HG03175 (cell line): ENCODE results near the gene PKP4.

ENCODE experiments used
- ATAC-seq: cut with Tn5 transposase; IDR thresholded peaks from one replicate; pipeline ENCODE4 v1.9.1; 2021; ENCODE audit warnings: mild to moderate bottlenecking, moderate library complexity; ENCODE audit not compliant: unreplicated experiment

The PKP4 gene

DNA sequence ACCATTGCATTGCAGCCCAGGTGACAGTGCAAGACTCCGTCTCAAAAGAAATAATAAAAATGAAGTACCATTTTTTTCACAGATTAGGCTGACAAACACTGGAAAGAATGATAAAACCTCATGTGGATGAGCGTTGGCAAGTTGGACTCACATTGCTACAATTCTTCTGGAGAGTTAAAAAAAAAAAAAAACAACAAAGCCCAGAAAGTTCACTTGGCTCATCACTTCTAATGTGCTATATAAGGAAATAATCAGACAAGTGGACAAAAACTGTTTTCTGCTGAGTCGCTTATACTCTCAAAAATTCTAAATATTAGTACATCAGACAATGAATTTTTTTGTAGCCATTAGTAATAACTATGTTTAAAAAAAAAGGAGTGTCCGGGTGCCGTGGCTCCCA, 38.4 kb downstream of the PKP4 start:
- no peak for ATAC-seq

DNA sequence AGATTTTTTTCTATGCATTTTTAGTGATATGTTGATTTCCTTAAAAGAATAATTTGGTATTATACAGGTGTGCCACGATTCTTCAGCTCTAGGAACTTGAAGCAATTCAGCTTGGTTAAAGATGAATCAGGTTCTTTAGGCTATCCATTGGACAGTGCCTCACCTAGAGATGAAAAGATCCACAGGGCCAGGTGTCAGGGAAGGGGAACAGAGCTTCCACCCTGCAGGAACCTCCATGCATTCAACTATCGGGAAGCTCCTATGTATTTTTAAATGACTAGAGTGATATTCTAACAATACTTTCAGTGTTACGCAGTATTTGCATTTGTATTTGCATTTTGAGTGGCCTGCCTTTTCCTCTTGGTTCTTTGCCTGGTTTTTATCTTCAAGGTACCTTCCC, 40.2 kb downstream of the PKP4 start:
- no peak for ATAC-seq

DNA sequence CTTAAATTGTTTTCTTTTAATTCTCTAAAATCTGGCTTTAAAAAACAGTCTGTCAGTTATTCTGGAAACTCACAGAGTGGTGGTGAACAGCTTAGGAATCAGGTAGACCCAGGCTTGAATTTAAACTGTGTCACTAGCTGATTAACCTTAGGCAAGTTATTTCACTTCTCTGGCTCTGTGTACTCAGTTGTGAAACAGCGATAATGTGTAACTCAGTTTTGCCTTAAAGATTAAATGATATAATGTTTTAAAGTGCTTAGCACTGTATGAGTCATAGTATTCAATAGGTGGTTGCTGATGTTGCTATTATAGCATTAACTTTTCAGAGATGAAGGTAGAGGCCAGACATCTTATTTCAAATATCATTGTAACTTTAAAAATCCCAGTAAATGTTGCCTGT, 40.7 kb downstream of the PKP4 start:
- ATAC-seq: no peak

DNA sequence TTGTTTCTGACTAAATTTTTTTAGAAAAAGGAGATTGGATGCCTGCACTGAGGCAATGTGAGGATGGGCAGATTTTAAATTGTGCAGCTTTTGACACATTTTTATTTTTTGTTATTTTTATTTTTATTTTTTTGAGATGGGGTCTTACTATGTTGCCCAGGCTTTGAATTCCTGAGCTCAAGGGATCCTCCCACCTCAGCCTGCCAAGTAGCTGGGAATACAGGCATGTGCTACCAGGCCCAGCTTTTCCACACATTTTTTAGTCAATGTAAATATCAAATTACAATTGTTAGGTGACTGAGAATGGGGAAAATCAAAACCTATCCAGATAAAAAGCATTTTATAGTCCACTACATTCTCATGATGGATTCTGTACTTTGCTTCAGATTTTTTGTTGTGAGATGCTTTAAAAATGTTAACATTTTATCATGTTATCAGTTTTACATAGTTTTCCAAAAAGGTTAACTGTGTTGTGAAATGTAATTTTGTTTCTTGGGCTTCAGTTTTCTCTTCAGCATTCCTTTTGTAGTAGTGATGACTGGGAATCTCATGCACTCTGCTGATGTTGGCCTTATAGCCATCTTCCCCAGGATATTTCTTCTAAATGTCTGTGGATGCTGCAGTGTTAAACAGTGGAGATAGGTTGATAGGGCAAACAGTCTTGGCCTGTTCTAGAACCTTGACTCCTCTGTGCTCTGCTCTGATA, 41.4 kb downstream of the PKP4 start:
- ATAC-seq: no peak

DNA sequence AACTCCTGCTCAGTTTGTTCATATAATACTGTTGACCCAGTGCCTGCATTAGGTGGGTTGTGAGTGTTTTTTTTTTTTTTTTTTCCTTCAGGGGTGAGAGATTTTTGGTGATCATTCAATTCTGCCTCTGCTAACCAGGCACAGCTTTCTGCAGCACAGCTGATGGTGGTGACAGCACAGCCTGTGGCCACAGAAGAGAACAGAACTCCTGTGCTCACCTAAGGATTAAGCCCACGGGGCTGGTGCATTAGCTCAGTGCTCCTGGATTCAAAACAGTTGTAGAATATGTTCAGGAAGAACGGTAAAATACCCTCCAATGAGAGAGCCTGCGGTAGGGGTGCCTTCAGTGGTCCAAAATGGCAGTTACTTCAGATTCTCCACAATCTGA, 42.0 kb downstream of the PKP4 start:
- ATAC-seq: no peak

DNA sequence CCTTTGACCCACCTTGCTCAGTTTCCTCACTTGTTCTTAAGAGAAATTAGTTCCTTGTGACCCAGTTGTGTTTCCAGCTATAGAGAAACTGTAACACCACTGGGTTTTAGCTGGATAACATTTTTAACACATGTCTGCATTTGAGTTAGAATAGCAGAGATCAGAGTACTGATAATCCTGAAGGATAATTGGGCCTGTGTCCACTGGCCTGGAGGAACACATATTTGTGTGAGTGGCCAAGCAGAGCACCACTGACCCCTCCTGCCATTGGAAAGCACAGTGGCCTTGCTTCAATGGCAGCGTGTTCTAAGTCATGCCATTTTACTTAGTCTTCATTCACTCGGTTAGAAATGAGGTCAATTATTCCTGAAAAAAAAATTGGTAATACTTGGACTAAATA, 42.6 kb downstream of the PKP4 start:
- no peak for ATAC-seq

DNA sequence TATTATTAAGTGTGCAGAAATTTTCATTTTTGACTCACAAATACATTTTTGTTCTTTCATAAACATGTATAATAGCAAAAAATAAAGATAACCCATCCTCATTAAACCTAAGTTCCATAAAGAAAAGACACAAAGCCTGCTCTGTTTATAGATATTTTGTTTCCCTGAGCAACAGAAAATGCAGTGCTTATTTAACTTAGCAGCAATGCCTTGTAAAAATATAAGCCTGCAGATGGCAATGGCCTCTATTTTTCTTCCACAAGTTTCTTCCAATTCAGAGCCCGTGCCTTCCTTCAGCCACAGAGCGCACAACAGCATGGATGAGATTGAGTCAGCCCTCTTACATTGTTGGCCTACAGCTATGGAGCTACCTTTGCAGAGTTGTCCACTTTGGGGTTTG, 43.6 kb downstream of the PKP4 start:
- ATAC-seq: no peak

DNA sequence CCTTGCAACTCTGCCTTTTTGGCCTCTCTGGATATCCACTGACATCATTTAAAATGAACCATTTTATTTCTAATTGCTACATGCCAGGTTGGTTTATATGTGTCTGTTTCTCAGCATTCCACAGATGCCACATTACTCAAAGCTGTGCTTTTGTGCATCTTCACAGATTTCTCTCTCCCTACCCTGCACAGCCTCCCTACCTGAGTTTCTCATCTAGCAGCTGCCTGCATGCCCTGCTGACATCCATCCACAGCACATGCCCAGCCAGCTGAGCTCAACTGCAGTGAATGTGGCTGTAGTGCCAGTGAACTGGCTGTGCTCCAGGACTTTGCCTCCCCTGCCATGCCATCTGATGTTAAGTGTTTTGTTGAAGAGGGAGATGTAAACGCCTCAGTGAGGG, 44.5 kb downstream of the PKP4 start:
- no peak for ATAC-seq

DNA sequence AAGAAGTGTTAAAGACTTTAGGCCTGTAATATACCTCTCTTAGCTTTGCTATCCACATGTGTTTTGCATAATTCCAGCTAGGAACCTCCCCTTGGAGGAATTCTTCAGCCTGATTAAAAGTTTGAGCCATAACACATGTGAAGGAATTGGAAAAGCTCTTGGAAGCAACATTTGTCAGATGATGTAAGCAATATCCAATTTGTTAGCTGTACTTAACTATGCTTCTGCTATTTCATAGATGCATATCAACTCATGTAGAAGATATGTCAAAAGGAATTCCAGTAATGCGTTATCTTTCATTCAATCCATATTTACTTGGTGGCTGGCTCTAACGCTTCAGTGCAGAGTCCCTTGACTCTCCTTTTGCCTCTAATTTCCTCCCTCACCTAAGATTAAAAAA, 46.2 kb downstream of the PKP4 start:
- no peak for ATAC-seq

DNA sequence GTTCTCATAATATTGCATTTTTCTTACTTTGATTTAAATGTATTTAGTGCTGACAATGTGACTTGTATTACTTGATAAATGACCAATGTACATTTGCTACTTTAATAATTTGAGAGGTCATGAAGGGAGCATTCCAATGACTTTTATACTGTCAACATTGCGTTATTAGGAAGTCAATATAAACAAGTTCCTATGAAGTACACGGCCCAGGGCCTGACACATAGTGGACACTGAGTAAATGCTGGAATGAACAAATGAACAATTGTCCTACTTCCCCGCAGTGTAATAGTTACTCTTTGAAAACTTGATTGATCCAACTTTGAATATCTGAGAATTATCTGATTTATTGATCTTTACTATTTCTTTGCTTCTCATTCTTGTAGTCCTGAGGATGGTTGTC, 47.3 kb downstream of the PKP4 start:
- ATAC-seq: no peak

DNA sequence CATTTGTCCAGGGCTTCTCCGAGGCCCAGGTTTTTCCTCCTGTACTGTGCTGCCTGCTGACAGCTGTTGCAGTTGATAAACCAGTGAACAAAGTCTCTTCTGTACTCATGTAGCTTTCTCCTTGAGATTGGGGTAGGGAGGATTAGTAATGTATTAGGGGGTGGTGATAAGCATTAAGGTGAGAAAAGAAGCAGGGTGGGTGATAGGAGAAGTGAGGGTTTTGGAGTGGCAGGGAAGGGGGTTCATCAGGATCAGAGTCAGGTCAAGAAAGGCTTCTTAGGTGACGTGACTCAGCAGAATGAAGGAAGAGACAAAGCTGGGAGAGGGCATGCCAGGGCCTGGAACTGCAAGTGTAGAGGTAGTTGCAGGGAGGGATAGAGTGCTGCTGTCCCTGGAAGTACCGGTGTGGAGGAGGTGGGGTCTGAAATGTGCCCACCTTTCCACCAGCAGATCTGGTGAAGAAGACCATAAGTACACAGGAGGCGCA, 48.7 kb downstream of the PKP4 start:
- no peak for ATAC-seq

DNA sequence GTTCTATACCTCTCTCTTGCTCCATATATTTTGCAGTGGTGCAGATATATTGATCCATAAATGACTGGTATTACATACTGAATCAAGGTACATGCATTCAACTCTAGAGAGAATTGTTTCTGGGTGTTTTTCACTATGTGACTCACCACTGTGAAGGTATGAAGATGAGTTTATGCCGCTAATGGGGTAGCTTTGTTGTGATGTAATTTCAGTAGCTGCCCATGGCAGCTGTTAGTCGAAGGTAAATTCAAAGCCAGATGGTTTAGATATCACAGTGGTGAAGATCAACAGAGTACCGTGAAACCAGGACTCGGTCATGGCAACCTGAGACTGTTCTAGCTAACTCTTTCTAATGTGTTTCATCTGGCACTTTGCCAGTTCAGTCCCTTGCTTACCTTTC, 50.4 kb downstream of the PKP4 start:
- ATAC-seq: peak; percentile 55

DNA sequence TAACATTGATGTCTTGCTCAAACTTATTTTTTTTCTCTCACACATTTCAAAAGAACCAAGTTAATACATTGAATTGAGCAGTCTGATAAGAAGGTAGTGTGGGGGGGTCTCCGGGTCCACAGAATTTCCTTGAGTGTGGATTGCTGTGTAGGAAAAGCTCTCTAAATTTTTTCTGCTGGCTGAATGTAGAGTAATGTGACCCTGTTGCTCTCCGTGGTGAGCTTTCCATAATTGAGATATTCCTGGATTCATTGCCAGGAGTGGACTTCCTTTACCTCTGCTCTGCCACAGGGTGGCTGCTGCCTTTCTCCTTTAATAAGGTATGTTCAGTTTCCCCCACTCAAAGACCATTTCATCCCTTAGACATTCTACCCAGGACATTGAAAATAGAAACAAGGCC, 50.9 kb downstream of the PKP4 start:
- ATAC-seq: no peak

DNA sequence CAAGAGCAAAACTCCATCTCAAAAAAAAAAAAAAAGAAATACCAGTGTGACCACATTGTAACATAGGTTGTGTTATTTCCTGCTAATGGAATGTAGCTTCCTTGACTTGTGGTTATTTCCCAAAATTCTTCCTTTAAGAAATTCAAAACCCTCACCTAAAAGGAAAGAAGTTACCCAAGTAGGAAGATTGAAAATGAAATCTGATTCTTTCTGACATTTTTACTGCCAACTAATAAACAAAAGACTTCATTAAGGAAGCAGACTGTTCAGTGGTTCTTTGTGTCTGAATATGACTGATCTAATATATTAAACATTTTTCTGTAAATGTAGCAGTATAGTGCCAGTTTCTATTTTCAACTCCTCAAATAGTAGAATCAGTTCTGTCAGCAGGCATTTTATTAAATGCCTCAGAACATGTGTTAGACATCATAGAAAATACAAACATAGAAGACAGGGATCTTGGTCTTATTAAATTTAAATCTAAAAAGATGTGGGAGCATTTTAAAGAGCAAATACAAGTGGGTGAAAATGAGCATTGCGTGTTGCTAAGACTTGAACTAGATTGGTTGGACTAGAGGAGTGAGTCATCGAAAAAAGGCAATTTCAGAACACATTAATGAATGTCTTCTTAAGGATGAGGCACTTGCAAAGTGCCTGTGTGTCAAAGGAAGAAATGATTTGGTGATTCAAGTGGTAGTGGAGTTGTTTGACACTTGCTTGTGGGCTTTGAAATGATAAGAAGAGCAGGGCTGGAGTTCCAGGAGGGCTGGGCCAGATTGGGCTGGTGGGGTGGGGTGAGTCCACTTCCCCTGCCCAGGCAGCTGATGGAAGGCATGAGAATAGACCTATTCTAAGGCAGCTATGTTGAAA, 53.4 kb downstream of the PKP4 start:
- no peak for ATAC-seq

DNA sequence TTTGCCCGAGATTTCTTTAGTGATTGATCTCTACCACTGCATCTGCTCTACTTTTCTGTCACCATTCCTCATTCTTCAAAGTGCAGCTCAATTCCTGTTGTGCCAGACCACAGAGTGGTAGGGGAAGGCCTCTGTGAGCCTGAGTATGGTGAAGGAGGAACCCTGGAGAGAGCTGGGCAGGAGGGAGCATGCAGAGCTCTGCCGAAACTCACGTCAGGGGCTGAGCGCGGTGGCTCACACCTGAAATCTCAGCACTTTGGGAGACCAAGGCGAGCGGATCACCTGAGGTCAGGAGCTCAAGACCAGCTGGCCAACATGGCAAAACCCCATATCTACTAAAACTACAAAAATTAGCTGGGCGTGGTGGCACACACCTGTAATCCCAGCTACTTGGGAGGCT, 54.1 kb downstream of the PKP4 start:
- ATAC-seq: no peak

DNA sequence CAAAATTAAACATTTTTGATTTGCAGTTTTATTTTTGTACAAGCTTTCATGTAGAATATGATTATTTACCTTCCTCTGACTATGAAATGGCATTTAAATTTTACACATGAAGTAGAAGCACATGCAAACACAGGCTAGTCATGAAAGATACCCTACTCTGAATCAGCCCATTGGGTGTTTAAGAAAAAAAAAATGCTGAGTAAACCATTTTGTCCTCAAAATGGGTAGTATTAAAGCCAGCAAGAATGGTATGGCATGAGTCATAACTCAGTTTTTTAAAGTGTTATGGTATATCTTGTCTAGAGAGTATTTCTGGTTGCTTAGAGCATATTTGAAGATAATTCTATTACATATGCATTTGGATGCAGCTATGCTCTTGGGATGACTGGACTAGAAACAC, 55.0 kb downstream of the PKP4 start:
- no peak for ATAC-seq

DNA sequence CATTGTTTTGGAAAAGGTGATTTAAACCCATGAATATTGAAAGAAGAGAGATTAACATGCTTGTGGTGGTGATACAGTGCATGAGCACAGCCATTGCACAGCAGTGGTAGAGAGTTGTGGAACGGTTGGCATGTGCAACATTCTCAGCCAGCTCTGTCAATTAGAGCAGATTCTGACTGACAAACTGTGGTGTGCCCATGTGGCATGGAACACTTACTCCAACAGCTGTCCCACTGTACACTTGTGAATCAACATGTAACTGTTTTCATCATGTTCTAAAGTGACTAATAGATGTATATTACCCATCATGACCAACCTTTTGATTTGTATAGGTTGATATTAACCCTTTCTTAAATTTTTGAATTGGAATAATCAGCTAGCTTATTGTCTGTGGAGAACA, 55.6 kb downstream of the PKP4 start:
- ATAC-seq: no peak

DNA sequence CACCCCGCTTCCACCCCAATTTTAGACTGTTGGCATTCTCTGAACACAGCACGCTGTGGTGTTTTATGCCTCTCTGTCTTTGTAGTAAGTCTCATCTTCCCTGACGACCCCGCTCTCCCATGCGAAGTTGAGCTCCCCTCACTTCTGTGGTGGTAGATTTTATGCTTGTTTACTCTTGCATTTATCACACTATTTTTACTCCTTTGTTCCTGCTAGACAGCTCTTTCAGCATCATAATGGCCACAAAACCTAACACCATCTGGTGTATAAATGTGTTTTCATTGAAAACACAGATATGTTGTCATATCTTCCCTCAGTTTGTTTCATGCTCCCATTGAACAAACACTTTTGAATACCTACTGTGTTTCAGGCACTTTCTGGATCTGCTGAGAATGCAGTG, 57.1 kb downstream of the PKP4 start:
- no peak for ATAC-seq

DNA sequence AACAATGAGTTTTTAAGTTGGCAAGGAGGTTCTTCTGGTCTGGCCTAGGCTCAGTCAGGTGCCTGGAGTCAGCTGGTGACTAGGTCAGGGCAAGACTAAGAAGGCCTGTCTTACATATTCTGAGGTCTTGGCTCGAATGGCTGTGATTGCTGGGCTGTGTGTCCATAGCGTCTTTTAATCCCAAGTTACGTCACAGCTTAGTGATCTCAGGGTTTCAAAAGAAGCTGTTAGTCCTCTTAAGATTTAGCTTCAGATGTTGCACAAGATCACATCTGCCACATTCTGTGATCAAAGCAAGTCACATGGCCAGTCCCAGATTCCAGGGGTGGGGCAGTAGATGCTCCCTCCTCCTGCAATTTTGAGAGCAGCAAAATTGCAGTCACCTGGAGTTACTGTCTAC, 61.3 kb downstream of the PKP4 start:
- ATAC-seq: no peak

DNA sequence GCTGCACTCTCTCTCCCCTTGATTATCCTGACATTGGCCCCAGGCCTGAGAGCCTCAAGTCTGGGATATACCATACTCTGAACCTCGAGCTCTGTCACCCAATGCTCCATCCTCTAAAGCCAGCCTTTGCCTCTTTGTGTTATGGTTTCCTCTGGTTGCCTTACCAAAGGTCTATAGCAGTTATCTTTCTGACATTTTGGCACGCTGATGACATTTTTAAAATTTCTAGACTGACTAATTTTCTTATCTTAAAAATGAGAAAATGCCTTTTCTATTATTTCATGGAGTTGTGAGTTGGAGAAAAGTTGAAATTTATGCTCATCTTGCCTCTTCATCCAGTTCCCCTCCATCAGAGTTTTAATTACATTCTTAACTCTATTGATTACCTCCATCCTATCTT, 62.7 kb downstream of the PKP4 start:
- no peak for ATAC-seq

DNA sequence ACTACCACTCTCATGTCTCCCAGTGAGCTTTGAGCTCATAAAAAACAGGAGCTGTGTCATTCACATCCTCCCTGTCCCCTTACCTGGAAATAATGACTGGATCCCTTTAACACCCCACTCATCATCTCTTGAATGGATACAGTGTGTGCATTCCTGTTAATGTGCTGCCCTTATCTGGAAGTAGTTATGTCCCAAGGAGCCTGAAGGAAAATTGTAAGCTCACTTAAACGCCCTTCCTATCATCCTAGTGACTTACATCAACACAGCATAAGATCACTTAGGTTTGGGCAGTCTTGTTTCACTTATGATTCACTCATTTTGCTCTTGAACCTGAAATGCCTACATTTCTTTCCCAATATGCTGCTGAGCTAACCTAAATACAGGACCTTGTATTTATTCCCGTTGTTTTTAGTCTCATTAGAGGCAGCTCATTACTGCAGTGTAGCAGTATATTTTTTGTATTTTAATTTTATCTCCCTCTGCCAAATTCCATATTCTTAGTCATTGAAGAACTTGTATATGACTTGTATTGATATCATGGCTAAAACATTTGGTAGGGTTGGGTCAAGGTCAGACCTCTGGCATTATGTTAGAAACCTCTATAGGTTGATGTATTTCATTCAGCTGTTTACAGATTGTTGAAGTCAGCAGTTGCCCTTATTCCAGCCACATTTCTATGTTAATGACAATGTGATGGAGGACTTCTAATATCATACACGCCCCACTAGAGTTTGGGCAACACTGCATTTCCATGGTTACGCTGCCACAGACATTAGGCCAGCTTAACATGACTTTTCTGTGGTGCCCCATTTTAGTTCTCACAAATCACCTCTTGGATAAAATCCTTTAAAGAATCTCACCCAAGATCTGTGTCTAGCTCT, 72.9 kb downstream of the PKP4 start:
- no peak for ATAC-seq
